ENCODE data around the gene CBR1. TPM values are rescaled to one million over a fixed set of nuclear protein-coding genes. Genes with fewer than 3 reads are reported as not detected.

CBR1 gene
- total RNA-seq, 2 donors from 2014 or later: 60.7 to 101 TPM

DNA sequence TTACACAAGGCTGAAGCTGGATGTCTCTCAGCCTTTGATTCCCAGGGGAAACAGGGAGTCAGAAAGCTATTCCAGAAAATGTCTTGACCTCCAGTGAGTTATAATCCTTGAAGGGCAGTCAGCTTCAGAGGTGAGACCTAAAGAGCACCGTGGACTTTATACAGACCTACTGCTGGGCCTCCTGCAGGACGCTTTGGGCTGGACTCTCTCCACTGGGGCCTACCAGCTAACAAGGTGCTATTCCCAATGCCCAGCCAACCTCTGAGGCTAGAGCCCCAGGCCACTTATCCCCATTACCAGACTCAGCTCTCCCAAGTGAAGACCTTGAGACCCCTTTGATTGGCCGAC, 16.1 kb upstream of the CBR1 start:
- Histone ChIP-seq H3K36me3 (peaks cover 56% of the 10 kb centered on the region), H3K27me3 (no peaks in the 10 kb centered on the region), H3K9me3 (no peaks in the 10 kb centered on the region), H3K4me3 (no peak overlapping the region), H3K27ac (no peak overlapping the region), H3K4me1 (no peaks in the 10 kb centered on the region)
- DNase-seq (ENCODE audit: low spot score): no peak
- TF ChIP-seq, protein P1, sequence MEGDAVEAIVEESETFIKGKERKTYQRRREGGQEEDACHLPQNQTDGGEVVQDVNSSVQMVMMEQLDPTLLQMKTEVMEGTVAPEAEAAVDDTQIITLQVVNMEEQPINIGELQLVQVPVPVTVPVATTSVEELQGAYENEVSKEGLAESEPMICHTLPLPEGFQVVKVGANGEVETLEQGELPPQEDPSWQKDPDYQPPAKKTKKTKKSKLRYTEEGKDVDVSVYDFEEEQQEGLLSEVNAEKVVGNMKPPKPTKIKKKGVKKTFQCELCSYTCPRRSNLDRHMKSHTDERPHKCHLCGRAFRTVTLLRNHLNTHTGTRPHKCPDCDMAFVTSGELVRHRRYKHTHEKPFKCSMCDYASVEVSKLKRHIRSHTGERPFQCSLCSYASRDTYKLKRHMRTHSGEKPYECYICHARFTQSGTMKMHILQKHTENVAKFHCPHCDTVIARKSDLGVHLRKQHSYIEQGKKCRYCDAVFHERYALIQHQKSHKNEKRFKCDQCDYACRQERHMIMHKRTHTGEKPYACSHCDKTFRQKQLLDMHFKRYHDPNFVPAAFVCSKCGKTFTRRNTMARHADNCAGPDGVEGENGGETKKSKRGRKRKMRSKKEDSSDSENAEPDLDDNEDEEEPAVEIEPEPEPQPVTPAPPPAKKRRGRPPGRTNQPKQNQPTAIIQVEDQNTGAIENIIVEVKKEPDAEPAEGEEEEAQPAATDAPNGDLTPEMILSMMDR (IDR thresholded peaks at IDR 0.05): no peak

DNA sequence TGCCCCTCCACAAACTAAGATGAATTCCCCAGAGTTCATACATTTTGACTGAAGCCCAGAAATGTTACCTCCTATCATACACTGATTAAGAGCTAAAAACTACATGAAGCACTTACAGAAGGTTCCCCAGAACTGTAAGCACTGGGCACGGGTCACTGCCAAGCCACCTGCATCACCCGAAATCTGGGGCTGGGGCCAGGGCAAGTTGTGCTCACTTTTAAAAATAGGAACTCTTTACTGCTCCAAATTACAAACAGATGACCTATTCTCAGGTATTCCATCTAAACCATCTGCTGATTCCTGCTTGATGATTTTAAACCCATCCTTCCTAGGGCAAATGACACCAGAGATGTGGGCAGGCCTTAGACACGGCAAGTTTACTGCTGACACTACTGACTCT, 14.3 kb upstream of the CBR1 start:
- no peaks in the 10 kb centered on the region for H3K27me3 ChIP-seq
- no peak overlapping the region for H3K4me3 ChIP-seq
- no peak for DNase-seq (ENCODE audit: low spot score)
- H3K4me1 ChIP-seq: peaks cover 2 to 10% of the 10 kb centered on the region in 2 donors
- TF ChIP-seq, protein P1 (IDR thresholded peaks at IDR 0.05): no peak
- H3K27ac ChIP-seq: no peak overlapping the region
- no peaks in the 10 kb centered on the region for H3K9me3 ChIP-seq
- H3K36me3 ChIP-seq: peaks cover 49% of the 10 kb centered on the region

DNA sequence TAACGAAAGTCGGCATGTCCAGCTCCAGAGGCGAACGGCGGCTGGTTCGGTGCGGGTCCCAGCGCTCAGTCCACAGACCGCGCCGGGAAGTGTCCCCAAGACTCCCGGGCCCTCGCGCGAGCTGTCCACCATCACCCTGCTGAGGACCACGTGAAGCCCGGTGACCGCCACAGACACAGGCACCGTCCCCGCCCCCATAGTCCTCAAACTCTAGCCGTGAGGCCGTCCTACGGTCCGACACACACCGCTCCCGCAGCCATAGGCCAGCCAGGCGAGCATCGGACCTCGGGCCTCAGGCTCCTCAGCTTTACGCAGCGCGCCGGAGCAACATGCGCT, 10.0 kb upstream of the CBR1 start:
- Histone ChIP-seq H3K4me3 (peak overlapping the region; percentile 46 to 78), H3K4me1 (peaks cover 2 to 17% of the 10 kb centered on the region in 2 donors), H3K36me3 (peaks cover 25% of the 10 kb centered on the region), H3K27ac (peak overlapping the region; percentile 86 to 90), H3K27me3 (no peaks in the 10 kb centered on the region), H3K9me3 (no peaks in the 10 kb centered on the region)
- TF ChIP-seq, protein P1 (IDR thresholded peaks at IDR 0.05): no peak
- DNase-seq (ENCODE audit: low spot score): no peak

DNA sequence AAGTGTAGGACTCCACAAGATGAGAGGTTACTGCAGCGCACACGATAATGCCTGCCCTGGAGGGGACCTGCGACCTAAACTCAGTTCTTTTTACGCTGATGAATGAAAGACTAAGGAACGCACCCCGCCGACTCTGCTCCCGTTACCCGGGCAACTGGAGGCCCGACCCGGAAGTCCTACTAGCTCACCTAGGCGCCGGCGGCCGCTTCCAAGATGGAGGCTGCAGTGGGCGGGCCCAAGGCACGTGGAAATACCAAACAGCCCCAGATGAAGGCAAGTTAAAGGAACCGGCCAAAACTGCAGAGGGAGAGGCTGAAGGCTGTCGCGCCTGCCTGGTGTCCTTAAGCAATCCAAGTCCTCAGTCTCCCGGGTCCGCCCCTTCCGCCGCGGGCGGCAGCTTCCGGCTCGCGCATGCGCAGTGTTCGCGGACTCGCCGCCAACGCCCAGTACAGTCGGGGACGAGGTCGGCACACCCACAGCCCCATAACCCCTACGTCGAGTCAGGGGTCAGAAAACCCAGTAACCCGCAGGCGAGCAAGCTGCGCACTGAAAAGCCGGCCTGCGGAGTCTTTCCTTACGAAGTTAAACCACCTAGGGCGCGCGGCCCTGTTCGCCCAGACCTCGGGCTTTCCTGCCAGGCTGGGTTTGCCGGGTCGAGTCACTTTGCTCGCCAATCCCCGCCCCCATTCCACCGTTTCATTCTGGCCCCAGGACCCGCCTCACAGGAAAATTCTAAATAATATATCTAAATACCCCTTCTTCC, 9.5 kb upstream of the CBR1 start, which contains the start of gene SETD4:
Gene SETD4 (minus strand): TSS at position 368 of the 763 bp plus-strand sequence. CDS start 1,638 bp downstream, outside the sequence.
- Histone ChIP-seq H3K27me3 (no peaks in the 10 kb centered on the region), H3K36me3 (peaks cover 22% of the 10 kb centered on the region), H3K27ac (peak within 1 kb of the TSS; percentile 86 to 90), H3K4me3 (peak within 1 kb of the TSS; percentile 46 to 78), H3K9me3 (no peaks in the 10 kb centered on the region), H3K4me1 (peaks cover 2 to 17% of the 10 kb centered on the region in 2 donors)
- TF ChIP-seq, protein P1 (IDR thresholded peaks at IDR 0.05): no peak
- peak; percentile 92 for DNase-seq (ENCODE audit: low spot score)

DNA sequence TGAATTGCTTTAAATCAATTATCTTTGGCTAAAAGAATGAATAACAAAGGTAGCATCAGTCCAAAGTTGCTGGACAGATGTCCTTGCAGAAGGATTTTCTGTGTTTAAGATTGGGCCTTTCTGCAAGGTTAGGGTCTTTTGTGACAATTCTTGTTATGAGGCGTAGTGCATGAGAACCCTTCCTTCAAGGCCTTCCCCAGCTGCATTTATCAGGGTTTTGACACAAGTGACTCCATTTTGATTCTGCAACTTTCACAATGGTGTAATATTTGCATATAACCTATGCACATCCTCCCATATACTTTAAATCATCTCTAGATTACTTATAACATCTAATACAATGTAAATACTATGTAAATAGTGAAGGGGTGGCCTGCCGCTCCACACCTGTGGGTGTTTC, 8.4 kb upstream of the CBR1 start:
- TF ChIP-seq, protein P1 (IDR thresholded peaks at IDR 0.05): no peak
- Histone ChIP-seq H3K4me1 (peaks cover 2 to 17% of the 10 kb centered on the region in 2 donors), H3K27ac (no peak overlapping the region), H3K36me3 (peaks cover 11% of the 10 kb centered on the region), H3K9me3 (no peaks in the 10 kb centered on the region), H3K4me3 (no peak overlapping the region), H3K27me3 (no peaks in the 10 kb centered on the region)
- DNase-seq (ENCODE audit: low spot score): no peak

Data from right atrium auricular region (tissue), 2 donors.